MG63 (cell line): ENCODE measurements around the gene MSI2. TPM values are rescaled to one million over a fixed set of nuclear protein-coding genes. Genes with fewer than 3 reads are reported as not detected.

Experiments used
- DNase-seq: peaks from one replicate; pipeline ENCODE4 v3.0.0-alpha.2; 2020
- H3K27me3 ChIP-seq: fragments of 250-450 bp; sonication (Bioruptor Pico); 2 replicates; pipeline ENCODE4 v1.5.1; 2020; ENCODE audit warnings: mild to moderate bottlenecking, moderate library complexity
- H3K36me3 ChIP-seq: fragments of 250-450 bp; sonication (Bioruptor Pico); 2 replicates; pipeline ENCODE4 v1.5.1; 2020; ENCODE audit warnings: mild to moderate bottlenecking, moderate library complexity
- H3K4me3 ChIP-seq: fragments of 250-450 bp; sonication (Bioruptor Pico); 2 replicates; pipeline ENCODE4 v1.5.1; 2020; ENCODE audit warnings: mild to moderate bottlenecking, moderate library complexity
- H3K9me3 ChIP-seq: fragments of 250-450 bp; sonication (Bioruptor Pico); 2 replicates; pipeline ENCODE4 v1.5.1; 2020; ENCODE audit warnings: mild to moderate bottlenecking, moderate library complexity
- total RNA-seq: library from RNA; depleted of rRNA; stranded (reverse); fragments of >200 nt; shearing (Covaris generic); gene quantifications from 2 replicates; pipeline ENCODE4 v1.2.3, GENCODE V29; 2014; ENCODE audit warnings: low replicate concordance

MSI2 gene
- total RNA-seq, 1 experiment from 2014 or later, result 2.8 TPM

DNA sequence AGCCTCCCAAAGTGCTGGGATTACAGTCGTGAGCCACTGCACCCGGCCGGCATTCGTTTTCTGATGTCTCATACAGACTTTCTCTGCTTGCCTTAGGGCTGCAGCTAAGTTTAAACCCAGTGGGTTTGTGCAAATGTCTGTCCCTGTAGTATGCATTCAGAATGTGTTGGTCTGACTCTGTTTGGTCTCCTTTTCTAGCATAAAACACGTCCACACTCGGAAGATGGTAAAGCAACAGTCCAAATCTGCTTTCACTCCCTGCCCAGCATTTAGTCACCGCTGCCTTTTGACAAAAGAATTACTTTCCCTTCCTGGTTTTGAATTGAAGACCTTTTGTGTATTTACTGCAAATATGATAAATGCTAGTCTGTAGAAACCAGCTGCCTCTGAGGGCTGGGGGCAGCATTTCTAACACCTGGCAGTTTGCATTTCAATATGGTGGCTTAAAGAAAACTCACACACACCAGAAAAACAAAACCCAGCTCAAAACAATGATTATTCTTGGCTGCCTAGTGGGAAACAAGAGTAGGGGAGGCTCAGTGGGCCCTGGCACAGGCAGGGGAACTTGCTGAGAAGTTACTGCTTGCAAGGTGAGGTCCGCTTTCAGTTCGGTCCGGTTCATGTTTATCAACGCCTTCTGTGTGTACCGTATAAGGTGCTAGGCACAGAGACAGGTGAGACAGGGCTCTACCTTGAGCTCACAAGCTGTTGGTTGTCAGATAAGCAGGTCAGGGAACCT is 56.9 kb downstream of the MSI2 start:
- no peaks in the 10 kb centered on the region for H3K36me3 ChIP-seq
- no peaks in the 10 kb centered on the region for H3K27me3 ChIP-seq
- no peak for DNase-seq
- H3K4me3 ChIP-seq, result no peak overlapping the region
- H3K9me3 ChIP-seq, result no peaks in the 10 kb centered on the region

DNA sequence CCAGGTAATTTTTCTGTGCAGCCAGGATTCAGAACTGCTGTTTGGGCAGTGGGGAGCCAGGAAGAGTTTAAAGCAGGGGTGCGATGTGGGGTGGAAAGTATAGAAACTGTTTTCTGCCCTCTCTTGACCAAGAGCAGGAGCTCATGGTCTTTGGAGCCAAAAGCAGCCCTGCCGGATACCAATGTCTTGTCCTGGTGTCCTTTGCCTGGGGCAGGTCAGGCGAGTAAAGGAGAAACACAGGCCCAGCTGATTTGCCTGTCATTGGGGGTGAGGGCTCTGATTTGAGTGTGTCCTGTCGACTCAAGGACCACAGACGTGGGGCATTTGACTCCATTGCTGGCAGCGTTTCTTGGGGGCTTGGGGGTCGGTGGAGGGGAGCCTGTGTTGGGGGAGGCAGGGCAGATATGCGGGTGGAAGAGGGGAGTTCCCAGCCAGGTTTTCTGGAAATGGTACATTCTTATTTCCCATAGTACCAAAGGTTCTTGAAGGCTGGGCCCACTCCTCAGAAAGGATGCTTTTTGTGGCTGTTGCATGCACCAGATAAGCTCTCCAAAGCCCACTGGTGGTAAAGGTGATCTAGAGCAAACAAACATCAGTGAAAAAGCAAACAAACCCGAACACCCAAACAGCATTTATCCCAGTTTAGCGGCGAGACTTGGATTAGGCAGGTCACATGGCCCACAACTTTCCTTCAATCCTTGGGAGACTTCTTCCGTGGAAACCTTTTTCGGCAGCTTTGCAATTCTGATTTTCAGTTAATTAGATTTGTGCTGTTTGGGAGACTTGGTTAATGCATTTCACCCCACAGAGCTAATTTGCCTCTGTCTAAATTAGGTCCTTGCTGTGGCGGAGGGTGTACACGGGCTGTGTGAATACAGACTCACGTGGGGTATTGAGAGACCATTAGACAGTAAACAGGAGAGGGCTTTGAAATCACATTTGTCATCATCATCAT is 59.0 kb downstream of the MSI2 start:
- H3K36me3 ChIP-seq, result no peaks in the 10 kb centered on the region
- H3K9me3 ChIP-seq, result no peaks in the 10 kb centered on the region
- no peaks in the 10 kb centered on the region for H3K27me3 ChIP-seq
- DNase-seq, result no peak
- no peak overlapping the region for H3K4me3 ChIP-seq

DNA sequence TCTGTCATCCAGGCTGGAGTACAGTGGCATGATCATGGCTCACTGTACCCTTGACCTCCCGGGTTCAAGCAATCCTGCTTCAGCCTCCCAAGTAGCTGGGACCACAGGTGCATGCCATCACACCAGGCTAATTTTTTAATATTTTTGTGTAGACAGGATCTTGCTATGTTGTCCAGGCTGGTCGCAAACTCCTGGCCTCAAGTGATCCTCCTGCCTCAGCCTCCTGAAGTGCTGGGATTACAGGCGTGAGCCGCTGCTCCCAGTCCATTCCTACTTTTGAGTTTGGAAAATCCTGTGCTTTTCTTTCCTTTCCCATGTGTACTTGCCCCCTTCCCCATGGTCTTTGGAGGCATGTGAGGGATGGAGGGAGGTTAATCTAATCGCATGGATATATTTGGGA is 60.0 kb downstream of the MSI2 start:
- no peak for DNase-seq
- Histone ChIP-seq H3K27me3 (no peaks in the 10 kb centered on the region), H3K4me3 (no peak overlapping the region), H3K36me3 (no peaks in the 10 kb centered on the region), H3K9me3 (no peaks in the 10 kb centered on the region)

DNA sequence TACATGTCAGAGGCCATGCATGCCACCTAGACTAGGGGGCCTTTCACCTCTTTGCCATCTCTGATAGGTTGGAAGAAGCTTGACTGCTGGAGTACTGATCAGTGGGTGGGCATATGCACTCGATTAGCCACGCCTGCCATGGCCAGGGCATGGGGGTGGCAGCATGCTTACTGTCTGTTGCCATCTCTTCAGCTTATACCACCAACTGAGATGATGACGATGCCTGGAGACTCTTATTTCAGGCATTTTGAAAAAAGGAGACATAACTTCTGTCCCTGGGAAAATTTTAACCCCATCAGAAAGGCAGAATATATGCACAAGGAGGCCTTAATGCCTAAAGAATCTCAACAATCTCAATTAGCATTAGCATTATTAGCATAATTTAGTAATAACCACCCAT is 60.8 kb downstream of the MSI2 start:
- no peak for DNase-seq
- Histone ChIP-seq H3K9me3 (no peaks in the 10 kb centered on the region), H3K27me3 (no peaks in the 10 kb centered on the region), H3K4me3 (no peak overlapping the region), H3K36me3 (no peaks in the 10 kb centered on the region)

DNA sequence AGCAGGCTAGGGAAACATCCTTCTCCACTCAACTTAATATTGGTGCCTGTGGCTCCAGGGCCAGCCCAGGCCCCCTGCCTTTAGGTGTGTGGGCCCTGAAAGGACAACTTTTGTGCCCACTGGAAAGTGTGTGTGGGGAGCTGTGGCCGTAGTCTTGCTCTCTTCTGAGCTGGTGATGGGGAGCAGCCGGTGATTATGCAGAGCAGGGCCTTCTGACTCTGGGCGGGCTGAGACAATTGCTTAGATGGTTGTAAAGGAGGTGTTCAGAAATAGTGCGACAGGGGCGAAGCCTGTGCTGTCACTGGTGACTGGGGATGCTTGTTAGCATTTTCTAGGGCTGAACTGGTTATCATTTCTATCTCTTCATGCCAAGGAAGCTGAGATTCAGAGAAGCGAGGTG is 62.6 kb downstream of the MSI2 start:
- Histone ChIP-seq H3K9me3 (no peaks in the 10 kb centered on the region), H3K4me3 (no peak overlapping the region), H3K27me3 (no peaks in the 10 kb centered on the region), H3K36me3 (no peaks in the 10 kb centered on the region)
- no peak for DNase-seq

DNA sequence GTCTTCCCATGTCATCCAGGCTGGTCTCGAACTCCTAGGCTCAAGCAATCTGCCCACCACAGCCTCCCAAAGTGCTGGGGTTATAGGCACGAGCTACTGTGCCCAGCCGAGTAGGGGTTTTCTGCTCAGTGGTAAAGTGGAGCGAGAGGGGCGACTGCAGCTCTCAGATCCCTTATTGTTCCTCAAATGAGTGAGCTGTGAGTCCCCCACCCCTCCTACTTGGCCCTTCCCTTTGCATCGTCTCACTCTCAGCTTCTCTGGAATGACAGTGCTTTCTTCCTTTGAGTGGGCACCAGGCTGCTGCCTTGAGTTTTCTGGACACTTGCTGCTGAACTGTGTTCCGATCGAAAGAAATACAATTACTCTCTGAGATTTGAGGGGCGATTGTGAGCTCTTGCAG is 63.5 kb downstream of the MSI2 start:
- Histone ChIP-seq H3K4me3 (no peak overlapping the region), H3K9me3 (no peaks in the 10 kb centered on the region), H3K27me3 (no peaks in the 10 kb centered on the region), H3K36me3 (no peaks in the 10 kb centered on the region)
- no peak for DNase-seq

DNA sequence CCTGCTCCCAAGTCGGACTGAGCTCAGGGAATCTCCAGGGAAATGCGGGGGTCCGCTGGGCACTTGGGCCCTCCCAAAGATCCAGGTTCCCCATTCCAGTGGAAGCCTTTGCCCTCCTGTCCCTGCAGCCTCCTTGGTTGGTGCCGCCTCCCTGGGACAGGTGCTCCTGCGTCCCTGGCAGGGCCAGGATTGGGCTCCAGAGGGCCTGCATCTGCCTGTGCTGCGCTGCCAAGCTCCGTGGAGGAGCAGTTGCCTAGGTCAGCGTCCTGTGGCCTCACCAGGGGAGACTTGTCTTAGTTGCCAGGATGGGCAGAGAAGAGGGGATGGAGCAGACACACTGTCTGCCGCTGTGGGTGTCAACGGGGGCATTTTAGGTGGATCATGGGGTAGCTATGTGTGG is 67.1 kb downstream of the MSI2 start:
- H3K9me3 ChIP-seq, result no peaks in the 10 kb centered on the region
- no peak overlapping the region for H3K4me3 ChIP-seq
- no peaks in the 10 kb centered on the region for H3K27me3 ChIP-seq
- no peak for DNase-seq
- H3K36me3 ChIP-seq, result no peaks in the 10 kb centered on the region

DNA sequence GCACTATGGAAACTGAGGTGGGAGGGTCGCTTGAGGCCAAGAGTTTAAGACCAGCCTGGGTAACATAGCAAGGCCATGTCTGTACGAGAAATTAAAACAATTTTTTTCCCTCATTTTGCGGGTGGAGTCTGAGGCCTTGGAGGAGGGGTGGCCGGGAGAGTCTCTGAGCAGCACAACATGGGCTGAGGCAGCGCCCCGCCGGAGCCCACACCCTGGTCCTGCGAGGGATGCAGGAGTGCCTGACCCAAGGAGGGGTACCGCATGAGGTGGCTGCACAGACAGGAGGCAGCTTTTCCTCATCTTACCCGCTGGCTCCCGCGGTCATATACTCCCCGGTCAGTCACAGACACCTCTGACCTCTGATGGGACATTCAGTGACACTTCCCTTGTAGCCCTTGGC is 67.7 kb downstream of the MSI2 start:
- H3K4me3 ChIP-seq, result no peak overlapping the region
- H3K27me3 ChIP-seq, result no peaks in the 10 kb centered on the region
- no peaks in the 10 kb centered on the region for H3K36me3 ChIP-seq
- no peaks in the 10 kb centered on the region for H3K9me3 ChIP-seq
- DNase-seq, result no peak

DNA sequence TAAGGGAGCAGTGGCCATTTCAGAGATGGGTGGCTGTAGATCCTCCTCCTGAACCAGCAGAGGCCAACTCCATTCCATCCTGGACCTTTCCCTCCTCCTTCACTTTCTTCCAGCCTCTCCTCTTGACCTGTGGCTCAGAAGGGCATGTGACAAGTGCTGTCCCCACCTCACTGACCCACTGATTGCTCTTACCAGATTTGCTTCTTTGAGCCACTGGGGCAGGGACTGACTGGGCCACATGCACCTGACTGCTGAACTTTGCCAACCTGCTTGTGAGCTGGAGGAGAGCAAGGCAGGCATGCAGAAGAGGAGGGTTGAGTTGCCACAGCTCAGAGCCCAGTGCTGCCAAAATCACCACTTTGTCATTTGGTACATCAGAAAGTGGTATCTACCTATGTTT is 68.3 kb downstream of the MSI2 start:
- DNase-seq, result no peak
- Histone ChIP-seq H3K9me3 (no peaks in the 10 kb centered on the region), H3K36me3 (no peaks in the 10 kb centered on the region), H3K4me3 (no peak overlapping the region), H3K27me3 (no peaks in the 10 kb centered on the region)

DNA sequence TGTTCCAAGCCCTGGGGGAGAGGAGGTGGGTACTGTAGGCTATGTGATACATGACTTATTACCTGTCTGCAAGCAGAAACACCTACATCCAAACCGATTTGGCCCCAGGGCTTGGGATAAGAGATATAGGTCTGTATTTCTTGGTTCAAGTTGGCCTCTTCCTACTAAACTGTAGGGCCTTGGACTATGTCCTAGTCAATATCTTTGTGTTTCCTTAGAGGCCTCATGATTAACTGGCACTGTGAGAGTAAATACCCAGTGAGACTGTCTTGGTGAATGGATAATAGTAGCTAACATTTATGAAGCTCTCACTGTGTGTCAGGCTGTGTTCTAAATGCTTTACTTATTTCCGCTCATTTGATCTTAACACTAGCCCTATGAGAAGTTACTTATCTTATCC is 70.0 kb downstream of the MSI2 start:
- DNase-seq, result no peak
- Histone ChIP-seq H3K36me3 (no peaks in the 10 kb centered on the region), H3K27me3 (no peaks in the 10 kb centered on the region), H3K9me3 (no peaks in the 10 kb centered on the region), H3K4me3 (no peak overlapping the region)

DNA sequence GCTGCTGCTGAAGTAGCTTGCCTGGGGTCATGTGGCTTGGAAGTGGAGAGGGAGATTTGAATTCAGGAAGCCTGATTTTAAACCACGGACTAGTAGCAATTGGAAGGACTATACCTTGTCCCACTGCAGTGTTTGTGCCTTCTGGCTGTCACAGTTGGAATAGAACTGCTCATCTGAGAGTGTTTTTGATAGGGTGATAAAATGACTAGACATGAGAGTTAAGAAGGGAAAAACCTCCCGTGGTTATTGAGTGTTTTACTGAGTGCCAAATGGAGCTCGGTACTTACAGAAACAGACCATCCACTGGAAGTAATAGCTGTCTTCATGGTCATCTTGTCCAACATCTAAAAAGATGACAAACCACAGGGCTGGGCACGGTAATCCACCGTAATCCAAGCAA is 70.4 kb downstream of the MSI2 start:
- DNase-seq, result no peak
- H3K36me3 ChIP-seq, result no peaks in the 10 kb centered on the region
- no peaks in the 10 kb centered on the region for H3K27me3 ChIP-seq
- H3K9me3 ChIP-seq, result no peaks in the 10 kb centered on the region
- H3K4me3 ChIP-seq, result no peak overlapping the region

DNA sequence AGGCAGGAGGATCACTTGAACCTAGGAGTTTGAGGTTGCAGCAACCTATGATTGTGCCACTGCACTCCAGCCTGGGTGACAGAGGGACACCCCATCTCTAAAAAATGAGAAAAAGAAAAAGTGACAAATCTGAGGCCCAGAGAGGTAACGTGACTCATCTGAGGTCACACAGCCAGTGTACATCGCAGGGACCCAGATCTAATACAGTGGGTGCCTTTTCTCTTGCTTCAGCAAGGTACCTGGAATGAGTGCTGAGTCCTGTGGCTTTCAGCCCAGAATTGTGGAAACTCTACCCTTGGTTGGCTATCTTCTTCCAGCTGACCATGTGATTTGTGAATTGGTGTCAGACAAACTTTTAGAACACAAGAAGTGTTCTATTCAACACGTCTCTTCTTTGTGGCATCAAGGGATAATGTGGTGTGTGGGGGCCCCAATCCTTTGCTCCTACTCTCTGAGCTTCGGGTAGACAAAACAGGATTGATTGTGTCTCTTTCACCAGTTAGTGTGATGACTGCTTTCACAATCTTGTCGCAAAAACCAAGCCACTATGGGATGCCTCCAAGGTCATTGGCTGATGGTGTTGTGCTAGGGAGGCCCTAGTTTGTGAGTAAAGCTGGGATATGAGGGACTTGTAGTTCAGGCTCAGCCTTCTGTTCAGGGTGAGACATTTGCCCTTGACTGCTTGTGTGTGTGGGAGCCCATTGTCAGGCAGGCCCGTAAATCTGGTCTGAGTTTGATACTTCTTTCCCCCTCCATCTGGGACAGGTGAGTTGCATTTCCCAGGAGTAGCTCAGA is 71.0 kb downstream of the MSI2 start:
- no peaks in the 10 kb centered on the region for H3K27me3 ChIP-seq
- no peaks in the 10 kb centered on the region for H3K36me3 ChIP-seq
- DNase-seq, result no peak
- H3K9me3 ChIP-seq, result no peaks in the 10 kb centered on the region
- no peak overlapping the region for H3K4me3 ChIP-seq

DNA sequence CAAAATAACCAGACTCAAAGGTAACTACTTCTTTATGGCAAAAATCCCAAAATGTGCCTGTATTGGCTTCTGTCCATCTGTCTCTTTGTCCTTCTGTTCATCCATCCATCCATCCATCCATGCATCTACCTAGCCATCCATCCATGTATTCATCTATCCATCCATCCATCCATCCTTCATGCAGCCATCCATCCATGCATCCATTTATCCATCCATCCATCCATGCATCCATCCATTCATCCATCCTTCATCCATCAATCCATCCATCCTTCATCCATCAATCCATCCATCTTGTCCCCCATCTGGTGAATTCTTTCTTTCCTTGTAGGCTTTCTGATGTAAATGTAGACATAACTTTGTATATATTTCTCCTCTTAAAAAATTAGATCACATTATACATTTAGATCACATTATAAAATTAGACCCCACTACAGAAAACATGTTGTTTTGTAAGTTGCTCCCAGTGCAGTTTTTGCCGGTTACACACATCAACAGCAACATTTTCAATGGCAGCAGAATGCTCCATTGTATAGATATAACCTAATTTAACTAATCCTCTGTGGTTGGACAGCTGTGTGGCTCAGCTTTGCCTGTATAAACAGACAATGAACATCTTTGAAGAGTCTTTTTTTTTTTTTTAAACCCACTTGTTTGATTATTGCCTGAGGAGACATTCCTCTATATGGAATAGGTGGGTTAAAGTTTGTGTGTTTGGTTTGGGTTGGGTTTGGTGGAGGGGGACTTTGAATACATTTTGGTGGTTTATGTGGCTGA is 72.0 kb downstream of the MSI2 start:
- no peak for DNase-seq
- Histone ChIP-seq H3K36me3 (no peaks in the 10 kb centered on the region), H3K4me3 (no peak overlapping the region), H3K9me3 (no peaks in the 10 kb centered on the region), H3K27me3 (no peaks in the 10 kb centered on the region)

DNA sequence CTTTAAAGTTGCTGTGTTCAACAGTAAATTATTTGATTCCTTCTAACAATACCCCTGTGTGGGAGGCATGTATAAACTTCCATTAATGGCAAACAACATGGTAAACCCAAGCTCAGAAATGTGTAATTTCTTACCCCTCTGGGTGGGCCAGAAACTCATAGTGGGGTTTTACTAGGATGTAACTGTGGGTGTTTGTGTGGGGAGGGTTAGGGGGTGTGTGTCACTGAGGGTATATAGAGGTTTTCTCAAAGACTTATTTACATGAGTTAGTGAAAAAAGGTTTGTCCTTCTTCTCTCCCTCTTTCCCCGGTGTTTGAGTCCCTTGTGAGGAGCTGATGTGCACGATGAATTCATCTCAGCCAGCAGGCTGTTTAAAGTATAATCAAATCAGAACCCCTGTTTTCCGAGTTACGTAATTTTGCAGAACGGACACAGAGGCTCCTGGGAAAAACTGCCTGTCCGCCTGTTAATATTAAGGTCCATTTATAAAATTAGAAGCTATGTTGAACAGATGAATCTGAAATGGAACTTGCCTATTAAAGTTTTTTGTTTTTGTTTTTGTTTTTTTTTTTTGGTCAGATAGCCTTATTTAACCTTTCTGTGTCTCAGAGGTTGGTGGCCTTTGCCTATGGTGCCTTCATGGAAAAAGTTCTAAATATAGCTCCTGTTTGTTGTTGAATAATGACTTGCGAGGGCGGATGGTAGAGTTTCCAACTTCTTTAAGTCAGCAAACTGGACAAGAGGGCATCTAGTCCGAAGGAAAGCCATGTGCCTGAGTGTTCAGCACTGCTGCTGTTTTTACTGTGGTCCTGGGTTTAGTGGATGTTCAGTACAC is 73.3 kb downstream of the MSI2 start:
- H3K9me3 ChIP-seq, result no peaks in the 10 kb centered on the region
- H3K36me3 ChIP-seq, result no peaks in the 10 kb centered on the region
- H3K27me3 ChIP-seq, result no peaks in the 10 kb centered on the region
- no peak for DNase-seq
- H3K4me3 ChIP-seq, result no peak overlapping the region

DNA sequence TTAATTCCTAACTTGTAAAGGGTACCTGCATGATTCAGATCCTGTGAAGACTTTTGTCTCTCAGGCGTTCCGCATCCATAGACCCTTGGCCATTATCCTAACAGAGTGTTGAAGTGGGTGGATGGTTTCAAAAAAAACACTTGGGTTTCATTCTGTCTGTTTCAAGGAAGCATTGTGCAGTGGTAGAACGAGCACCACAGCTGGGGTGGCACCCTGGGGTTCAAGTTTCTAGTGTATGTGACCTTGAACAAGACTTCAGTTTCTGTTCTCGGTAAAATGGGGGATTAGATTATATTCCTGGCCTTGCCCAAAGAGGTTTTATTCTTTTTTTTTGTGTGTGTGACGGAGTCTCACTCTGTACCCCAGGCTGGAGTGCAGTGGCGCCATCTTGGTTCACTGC is 74.3 kb downstream of the MSI2 start:
- Histone ChIP-seq H3K4me3 (no peak overlapping the region), H3K27me3 (no peaks in the 10 kb centered on the region), H3K9me3 (no peaks in the 10 kb centered on the region), H3K36me3 (no peaks in the 10 kb centered on the region)
- no peak for DNase-seq

DNA sequence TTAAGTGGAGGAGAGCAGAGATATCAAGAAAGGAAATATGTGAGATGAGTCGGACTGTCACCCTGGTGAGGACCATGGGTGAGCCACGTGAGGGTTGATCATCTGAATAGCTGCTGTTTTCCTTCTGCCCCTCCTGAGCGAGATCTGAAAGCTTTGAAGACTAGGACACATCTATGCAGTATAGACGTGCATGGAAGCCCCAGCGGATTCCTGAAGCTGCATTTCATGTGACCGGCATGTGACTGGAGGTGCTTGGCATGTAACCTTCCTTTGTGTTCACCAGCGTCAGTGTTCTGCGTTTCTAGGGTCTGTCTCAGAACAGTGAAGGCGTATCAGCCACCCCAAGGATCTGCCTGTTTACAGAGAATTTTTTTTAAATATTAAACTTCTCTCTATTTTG is 75.1 kb downstream of the MSI2 start:
- DNase-seq, result no peak
- Histone ChIP-seq H3K36me3 (no peaks in the 10 kb centered on the region), H3K9me3 (no peaks in the 10 kb centered on the region), H3K27me3 (no peaks in the 10 kb centered on the region), H3K4me3 (no peak overlapping the region)
